SK-N-SH treated with all-trans-retinoic acid at 6 μM for 48 hours (cell line): ENCODE data around the gene ABR.

Experiments used
- ARNTL ChIP-seq: fragments of 450-650 bp; formaldehyde crosslinking; IDR thresholded peaks from 2 replicates; pipeline ENCODE4 v1.5.0; 2020; ENCODE audit warnings: low read depth, mild to moderate bottlenecking, moderate library complexity, borderline replicate concordance
- BACH2 ChIP-seq: fragments of 250-450 bp; sonication (Bioruptor Pico); IDR thresholded peaks from 2 replicates; pipeline ENCODE4 v1.9.0; 2021; ENCODE audit warnings: mild to moderate bottlenecking, borderline replicate concordance
- CSDC2 ChIP-seq: fragments of 250-450 bp; sonication (Bioruptor Pico); IDR thresholded peaks from 2 replicates; pipeline ENCODE4 v1.5.0; 2020; ENCODE audit warnings: mild to moderate bottlenecking, moderate library complexity
- GLIS3 ChIP-seq: fragments of 250-450 bp; sonication (Bioruptor Pico); IDR thresholded peaks from 2 replicates; pipeline ENCODE4 v1.5.0; 2020; ENCODE audit warnings: mild to moderate bottlenecking, moderate library complexity
- ISL1 ChIP-seq: fragments of 250-450 bp; sonication (Bioruptor Pico); IDR thresholded peaks from 2 replicates; pipeline ENCODE4 v2.1.2; 2022; ENCODE audit warnings: mild to moderate bottlenecking, moderate library complexity
- TCF4 ChIP-seq: fragments of 250-450 bp; sonication (Bioruptor Pico); IDR thresholded peaks from 2 replicates; pipeline ENCODE4 v1.8.0; 2021; ENCODE audit warnings: mild to moderate bottlenecking, moderate library complexity, borderline replicate concordance
- ZFP3 ChIP-seq: fragments of 250-450 bp; sonication (Bioruptor Pico); IDR thresholded peaks from 2 replicates; pipeline ENCODE4 v1.5.0; 2020; ENCODE audit warnings: mild to moderate bottlenecking, moderate library complexity
- ZFP30 ChIP-seq: fragments of 450-650 bp; formaldehyde crosslinking; IDR thresholded peaks from 2 replicates; pipeline ENCODE4 v1.5.0; 2022; ENCODE audit warnings: mild to moderate bottlenecking, moderate library complexity
- ZNF70 ChIP-seq: fragments of 450-650 bp; formaldehyde crosslinking; IDR thresholded peaks from 2 replicates; pipeline ENCODE4 v1.5.0; 2020; ENCODE audit warnings: mild to moderate bottlenecking, moderate library complexity
- ZNF8 ChIP-seq: fragments of 450-650 bp; formaldehyde crosslinking; IDR thresholded peaks from 2 replicates; pipeline ENCODE4 v1.5.0; 2020; ENCODE audit warnings: mild to moderate bottlenecking, moderate library complexity
- TF ChIP-seq, protein P1 (sequence below): fragments of 250-450 bp; sonication (Bioruptor Pico); IDR thresholded peaks from 2 replicates; pipeline ENCODE4 v1.5.1; 2020; ENCODE audit warnings: low read depth, mild to moderate bottlenecking, moderate library complexity
- TF ChIP-seq, protein P2 (sequence below): fragments of 250-450 bp; sonication (Bioruptor Pico); IDR thresholded peaks from 2 replicates; pipeline ENCODE4 v1.5.1; 2021; ENCODE audit warnings: mild to moderate bottlenecking, moderate library complexity
- TF ChIP-seq, protein P3 (sequence below): fragments of 250-450 bp; sonication (Bioruptor Pico); IDR thresholded peaks from 2 replicates; pipeline ENCODE4 v1.8.0; 2020; ENCODE audit warnings: mild to moderate bottlenecking, moderate library complexity, borderline replicate concordance

DNA sequence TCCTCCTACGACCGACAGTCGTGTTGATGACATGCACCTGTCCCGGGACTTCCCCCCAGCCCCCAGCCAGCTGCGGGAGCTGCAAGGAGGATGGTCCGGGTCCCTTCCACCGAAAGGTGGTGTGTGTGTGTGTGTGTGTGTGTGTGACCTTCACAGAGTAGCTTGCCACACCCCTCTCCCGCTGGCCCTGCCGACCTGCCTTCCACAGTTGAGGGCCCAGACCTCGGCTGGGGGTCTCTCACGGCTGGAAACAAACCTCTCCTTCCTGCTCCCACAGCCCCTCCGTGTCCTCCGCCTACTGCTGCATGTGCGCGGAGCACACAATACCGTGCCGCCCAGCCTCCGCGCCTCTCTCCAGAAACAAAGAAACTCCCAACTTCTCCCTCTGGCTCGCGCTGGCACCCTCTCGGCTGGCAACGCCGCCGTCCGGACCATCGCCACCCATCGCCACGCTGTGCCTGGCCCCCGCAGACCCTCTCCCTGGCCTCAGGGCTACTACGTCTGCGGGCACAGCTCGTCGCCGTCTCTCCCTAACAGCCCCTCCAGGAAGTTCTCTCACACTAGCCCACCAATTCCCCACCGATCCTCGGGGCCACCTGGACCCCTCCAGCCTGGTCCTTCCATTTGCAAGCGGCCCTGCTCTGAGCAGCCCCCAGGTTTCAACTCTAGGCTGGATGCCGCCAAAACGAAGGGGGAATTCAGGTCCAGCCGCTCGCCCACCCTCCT lies 101.6 kb downstream of the ABR start:
- TF ChIP-seq ZFP3 (no peak), CSDC2 (no peak), ZNF8 (CRISPR knock-in tag) (no peak), TCF4 (CRISPR knock-in tag) (no peak), BACH2 (no peak), ZFP30 (CRISPR knock-in tag) (no peak), GLIS3 (no peak), ZNF70 (no peak), ARNTL (CRISPR knock-in tag) (no peak), ISL1 (CRISPR knock-in tag) (no peak)
- TF ChIP-seq, protein P1, sequence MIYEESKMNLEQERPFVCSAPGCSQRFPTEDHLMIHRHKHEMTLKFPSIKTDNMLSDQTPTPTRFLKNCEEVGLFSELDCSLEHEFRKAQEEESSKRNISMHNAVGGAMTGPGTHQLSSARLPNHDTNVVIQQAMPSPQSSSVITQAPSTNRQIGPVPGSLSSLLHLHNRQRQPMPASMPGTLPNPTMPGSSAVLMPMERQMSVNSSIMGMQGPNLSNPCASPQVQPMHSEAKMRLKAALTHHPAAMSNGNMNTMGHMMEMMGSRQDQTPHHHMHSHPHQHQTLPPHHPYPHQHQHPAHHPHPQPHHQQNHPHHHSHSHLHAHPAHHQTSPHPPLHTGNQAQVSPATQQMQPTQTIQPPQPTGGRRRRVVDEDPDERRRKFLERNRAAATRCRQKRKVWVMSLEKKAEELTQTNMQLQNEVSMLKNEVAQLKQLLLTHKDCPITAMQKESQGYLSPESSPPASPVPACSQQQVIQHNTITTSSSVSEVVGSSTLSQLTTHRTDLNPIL (CRISPR knock-in tag) = no peak
- TF ChIP-seq, protein P2, sequence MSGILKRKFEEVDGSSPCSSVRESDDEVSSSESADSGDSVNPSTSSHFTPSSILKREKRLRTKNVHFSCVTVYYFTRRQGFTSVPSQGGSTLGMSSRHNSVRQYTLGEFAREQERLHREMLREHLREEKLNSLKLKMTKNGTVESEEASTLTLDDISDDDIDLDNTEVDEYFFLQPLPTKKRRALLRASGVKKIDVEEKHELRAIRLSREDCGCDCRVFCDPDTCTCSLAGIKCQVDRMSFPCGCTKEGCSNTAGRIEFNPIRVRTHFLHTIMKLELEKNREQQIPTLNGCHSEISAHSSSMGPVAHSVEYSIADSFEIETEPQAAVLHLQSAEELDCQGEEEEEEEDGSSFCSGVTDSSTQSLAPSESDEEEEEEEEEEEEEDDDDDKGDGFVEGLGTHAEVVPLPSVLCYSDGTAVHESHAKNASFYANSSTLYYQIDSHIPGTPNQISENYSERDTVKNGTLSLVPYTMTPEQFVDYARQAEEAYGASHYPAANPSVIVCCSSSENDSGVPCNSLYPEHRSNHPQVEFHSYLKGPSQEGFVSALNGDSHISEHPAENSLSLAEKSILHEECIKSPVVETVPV = no peak
- TF ChIP-seq, protein P3, sequence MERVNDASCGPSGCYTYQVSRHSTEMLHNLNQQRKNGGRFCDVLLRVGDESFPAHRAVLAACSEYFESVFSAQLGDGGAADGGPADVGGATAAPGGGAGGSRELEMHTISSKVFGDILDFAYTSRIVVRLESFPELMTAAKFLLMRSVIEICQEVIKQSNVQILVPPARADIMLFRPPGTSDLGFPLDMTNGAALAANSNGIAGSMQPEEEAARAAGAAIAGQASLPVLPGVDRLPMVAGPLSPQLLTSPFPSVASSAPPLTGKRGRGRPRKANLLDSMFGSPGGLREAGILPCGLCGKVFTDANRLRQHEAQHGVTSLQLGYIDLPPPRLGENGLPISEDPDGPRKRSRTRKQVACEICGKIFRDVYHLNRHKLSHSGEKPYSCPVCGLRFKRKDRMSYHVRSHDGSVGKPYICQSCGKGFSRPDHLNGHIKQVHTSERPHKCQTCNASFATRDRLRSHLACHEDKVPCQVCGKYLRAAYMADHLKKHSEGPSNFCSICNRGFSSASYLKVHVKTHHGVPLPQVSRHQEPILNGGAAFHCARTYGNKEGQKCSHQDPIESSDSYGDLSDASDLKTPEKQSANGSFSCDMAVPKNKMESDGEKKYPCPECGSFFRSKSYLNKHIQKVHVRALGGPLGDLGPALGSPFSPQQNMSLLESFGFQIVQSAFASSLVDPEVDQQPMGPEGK (CRISPR knock-in tag) = no peak
